Uterus (tissue), 4 donors: Measurements from ENCODE around the gene UROC1. TPM values are rescaled to one million over a fixed set of nuclear protein-coding genes. Genes with fewer than 3 reads are reported as not detected.

Source experiments
- DNase-seq, 2 donors: peaks; one replicate each; pipeline ENCODE4 v3.0.0-alpha.2; 2019 to 2020
- H3K27ac ChIP-seq, 2 donors: fragments of 200-600 bp; sonication (generic); 1 replicate in 1 of 2; 2 replicates in 1 of 2; pipeline ENCODE4 v1.5.1; 2016 to 2018
- H3K27me3 ChIP-seq, 2 donors: fragments of 200-600 bp; sonication (generic); one replicate each; pipeline ENCODE4 v1.5.1; 2018 to 2019; ENCODE audit warnings: control low read depth in 1 of 2
- H3K36me3 ChIP-seq, 2 donors: fragments of 200-600 bp; sonication (generic); one replicate each; pipeline ENCODE4 v1.5.1; 2019; ENCODE audit warnings: control low read depth in 1 of 2
- H3K4me1 ChIP-seq, 2 donors: fragments of 200-600 bp; sonication (generic); one replicate each; pipeline ENCODE4 v1.5.1; 2018 to 2019; ENCODE audit warnings: control low read depth in 1 of 2
- H3K4me3 ChIP-seq, 2 donors: fragments of 200-600 bp; sonication (generic); 1 replicate in 1 of 2; 2 replicates in 1 of 2; pipeline ENCODE4 v1.5.1; 2018 to 2019; ENCODE audit warnings: mild to moderate bottlenecking in 1 of 2
- H3K9me3 ChIP-seq, 2 donors: fragments of 200-600 bp; sonication (generic); one replicate each; pipeline ENCODE4 v1.5.1; 2019; ENCODE audit warnings: control low read depth in 1 of 2
- POLR2A ChIP-seq, 2 donors: fragments of 450-650 bp; IDR thresholded peaks; one replicate each; pipeline ENCODE4 v1.6.1; 2016; ENCODE audit warnings: antibody characterized with exemption in 2 of 2, mild to moderate bottlenecking in 1 of 2, moderate library complexity in 1 of 2
- intact Hi-C: fragments of 100-400 bp; cut with DNase I; formaldehyde crosslinking; loops from one replicate; pipeline ENCODE4 v1.15.1; 2023; ENCODE audit warnings: low total_unique reads
- total RNA-seq, 4 donors: library from RNA; depleted of rRNA in 3 of 4; stranded (reverse); fragments of >200 nt in 3 of 4; gene quantifications; one replicate each; pipeline versions ENCODE4 v1.1.0 to v1.2.4, GENCODE V29; 2014 to 2023
- TF ChIP-seq, protein P1 (sequence below), 4 experiments: fragments of 200-600 bp in 2 of 4; fragments of 450-650 bp in 2 of 4; sonication (generic) in 2 of 4; IDR thresholded peaks; one replicate each; pipeline ENCODE4 v1.5.1; 2016 to 2019; ENCODE audit warnings: antibody characterized with exemption in 4 of 4, mild to moderate bottlenecking in 2 of 4, moderate library complexity in 1 of 4
- donor health status: DM: yes; HTN: yes; CAD: no.

The UROC1 gene
- total RNA-seq, 4 donors from 2014 or later, result 0.07 TPM; not detected in 3

DNA sequence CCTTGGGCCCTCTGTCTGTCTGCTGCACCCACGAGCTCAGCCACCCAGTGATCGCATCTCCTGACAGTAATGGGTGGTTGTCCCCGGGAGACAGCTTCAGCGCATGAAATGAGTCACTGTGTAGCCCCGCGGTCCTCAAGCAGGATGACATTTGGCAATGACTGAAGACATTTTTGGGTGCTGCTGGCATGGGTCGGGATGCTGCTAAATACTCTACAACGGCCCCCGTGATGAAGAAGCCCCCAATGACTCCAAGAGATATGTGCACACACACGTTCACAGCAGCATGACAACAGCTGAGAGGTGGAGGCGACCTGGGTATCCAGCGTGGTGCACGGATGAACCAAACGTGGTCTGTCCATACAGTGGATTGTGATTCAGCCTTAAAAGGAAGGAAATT is 24.5 kb downstream of the UROC1 start:
- Histone ChIP-seq H3K9me3 (no peaks in the 10 kb centered on the region), H3K27ac (no peak overlapping the region), H3K27me3 (no peaks in the 10 kb centered on the region), H3K4me1 (no peaks in the 10 kb centered on the region), H3K36me3 (no peaks in the 10 kb centered on the region), H3K4me3 (no peak overlapping the region)
- no peak for DNase-seq
- TF ChIP-seq POLR2A (IDR thresholded peaks at IDR 0.05), result no peak
- TF ChIP-seq, protein P1, sequence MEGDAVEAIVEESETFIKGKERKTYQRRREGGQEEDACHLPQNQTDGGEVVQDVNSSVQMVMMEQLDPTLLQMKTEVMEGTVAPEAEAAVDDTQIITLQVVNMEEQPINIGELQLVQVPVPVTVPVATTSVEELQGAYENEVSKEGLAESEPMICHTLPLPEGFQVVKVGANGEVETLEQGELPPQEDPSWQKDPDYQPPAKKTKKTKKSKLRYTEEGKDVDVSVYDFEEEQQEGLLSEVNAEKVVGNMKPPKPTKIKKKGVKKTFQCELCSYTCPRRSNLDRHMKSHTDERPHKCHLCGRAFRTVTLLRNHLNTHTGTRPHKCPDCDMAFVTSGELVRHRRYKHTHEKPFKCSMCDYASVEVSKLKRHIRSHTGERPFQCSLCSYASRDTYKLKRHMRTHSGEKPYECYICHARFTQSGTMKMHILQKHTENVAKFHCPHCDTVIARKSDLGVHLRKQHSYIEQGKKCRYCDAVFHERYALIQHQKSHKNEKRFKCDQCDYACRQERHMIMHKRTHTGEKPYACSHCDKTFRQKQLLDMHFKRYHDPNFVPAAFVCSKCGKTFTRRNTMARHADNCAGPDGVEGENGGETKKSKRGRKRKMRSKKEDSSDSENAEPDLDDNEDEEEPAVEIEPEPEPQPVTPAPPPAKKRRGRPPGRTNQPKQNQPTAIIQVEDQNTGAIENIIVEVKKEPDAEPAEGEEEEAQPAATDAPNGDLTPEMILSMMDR (IDR thresholded peaks at IDR 0.05), result no peak
- intact Hi-C loops, result no loop called here

DNA sequence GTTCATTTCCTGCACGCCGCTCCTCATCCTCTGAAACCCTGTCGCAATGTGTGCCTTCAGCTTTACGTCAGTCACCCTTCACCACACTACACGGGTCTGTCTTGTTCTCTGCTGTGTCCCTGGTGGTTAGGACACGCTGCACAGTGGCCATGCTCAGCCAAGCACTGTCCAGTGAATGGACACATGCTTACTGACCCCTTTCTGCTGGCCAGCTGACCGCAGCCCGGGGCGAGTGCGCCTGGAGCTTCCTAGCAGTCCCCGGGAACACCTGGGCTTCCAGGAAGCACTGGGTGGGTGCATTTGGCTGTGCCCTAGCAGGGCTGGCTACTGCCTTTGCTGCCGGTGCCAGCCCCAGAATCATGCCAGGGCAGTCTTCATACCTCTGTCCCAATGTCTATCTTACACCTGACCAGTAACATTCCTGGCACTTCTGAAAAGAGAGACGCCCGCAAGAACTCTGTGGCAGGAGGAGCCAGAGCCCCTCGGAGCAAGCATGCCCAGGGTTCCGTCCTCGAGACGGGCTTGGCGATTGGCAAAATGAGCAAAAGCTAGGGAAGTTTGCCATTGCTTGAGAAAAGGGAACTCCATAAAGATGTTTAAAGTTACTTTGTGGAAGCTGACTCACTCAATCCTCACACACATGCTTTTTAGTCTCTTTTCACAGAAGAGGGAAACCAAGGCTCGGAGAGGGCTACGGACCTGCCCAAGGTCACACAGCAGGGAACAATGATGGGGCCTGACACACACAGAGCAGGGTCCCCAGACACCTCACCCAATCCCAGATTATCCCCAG is 26.2 kb downstream of the UROC1 start:
- Histone ChIP-seq H3K36me3 (no peaks in the 10 kb centered on the region), H3K27me3 (no peaks in the 10 kb centered on the region), H3K4me1 (no peaks in the 10 kb centered on the region), H3K27ac (no peak overlapping the region), H3K9me3 (no peaks in the 10 kb centered on the region), H3K4me3 (no peak overlapping the region)
- intact Hi-C loops, result no loop called here
- TF ChIP-seq POLR2A (IDR thresholded peaks at IDR 0.05), result no peak
- TF ChIP-seq, protein P1 (IDR thresholded peaks at IDR 0.05), result no peak
- no peak for DNase-seq

DNA sequence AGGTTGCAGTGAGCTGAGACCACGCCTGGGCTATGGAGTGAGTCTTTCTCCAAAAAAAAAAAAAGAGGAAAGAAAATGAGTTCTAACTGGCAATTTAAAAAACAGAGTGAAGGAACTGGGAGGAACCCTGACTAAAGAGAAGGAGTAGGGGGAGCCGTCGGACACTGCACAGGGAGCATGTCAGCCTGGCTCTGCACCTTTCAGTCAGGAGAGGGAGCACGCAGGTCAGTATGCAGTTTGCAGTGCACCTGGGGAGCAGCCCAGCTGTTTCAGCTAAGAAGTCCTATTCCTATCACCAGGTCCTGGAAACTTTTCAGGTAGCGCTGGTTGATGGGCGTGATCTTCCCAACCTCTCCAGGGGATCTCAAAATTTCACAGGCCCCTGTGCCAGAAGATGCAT is 27.0 kb downstream of the UROC1 start:
- Histone ChIP-seq H3K27me3 (no peaks in the 10 kb centered on the region), H3K27ac (no peak overlapping the region), H3K4me3 (no peak overlapping the region), H3K9me3 (no peaks in the 10 kb centered on the region), H3K36me3 (no peaks in the 10 kb centered on the region), H3K4me1 (no peaks in the 10 kb centered on the region)
- intact Hi-C loops, result no loop called here
- DNase-seq, result no peak
- TF ChIP-seq, protein P1 (IDR thresholded peaks at IDR 0.05), result no peak
- no peak for TF ChIP-seq POLR2A (IDR thresholded peaks at IDR 0.05)

DNA sequence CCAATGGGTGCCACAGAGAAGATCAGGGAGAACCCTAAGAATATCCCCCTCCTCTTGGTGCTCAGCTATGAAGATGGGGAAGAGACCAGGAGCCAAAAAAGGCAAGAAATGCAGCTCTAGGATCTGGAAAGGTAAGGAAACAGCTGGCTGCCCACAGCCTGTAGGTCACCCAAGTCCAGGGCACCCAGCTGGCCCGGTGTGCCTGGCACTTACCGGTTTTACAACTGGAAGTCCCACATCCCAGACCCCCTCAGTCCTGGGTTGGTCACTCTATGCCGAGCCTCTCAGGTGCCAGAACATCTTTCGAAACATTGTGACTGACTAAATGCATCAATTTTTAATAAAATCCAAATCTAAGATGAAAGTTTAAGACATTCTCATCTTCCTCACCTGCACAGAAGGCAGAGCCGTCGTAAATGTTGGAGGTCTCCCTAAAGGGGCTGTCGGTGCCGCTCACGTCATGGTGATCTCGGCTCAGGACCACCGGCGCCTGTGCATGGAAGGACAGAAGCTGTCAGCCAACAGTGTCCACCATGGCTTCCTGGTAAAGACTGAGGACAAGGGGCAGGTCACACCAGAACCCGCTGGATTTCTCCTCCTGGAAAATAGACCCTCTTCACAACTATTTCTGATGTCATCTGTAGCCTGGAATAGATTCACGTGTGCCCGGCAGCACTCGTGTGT is 28.5 kb downstream of the UROC1 start:
- Histone ChIP-seq H3K36me3 (no peaks in the 10 kb centered on the region), H3K4me3 (no peak overlapping the region), H3K9me3 (no peaks in the 10 kb centered on the region), H3K4me1 (no peaks in the 10 kb centered on the region), H3K27ac (no peak overlapping the region), H3K27me3 (no peaks in the 10 kb centered on the region)
- DNase-seq, result no peak
- intact Hi-C loops, result no loop called here
- TF ChIP-seq POLR2A (IDR thresholded peaks at IDR 0.05), result no peak
- TF ChIP-seq, protein P1 (IDR thresholded peaks at IDR 0.05), result no peak

DNA sequence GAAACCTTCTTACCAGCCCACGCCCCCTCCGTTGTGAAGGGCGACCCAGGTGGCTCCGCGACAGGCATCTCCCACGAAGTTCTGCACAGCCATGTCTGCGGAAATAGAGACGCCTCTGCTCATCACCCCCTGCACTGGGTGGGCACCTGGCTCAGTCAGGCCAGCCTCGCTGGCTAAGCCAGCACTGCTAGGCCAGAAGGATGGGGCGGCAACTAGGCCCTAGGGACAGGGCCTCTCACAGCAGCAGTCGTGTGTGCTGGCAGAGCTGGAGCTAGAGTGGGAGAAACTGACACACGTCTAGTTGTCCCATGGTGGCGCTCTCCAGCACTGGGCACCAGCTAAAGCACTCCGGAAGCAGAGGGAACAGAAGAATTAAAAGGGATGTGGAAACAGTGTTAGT is 29.4 kb downstream of the UROC1 start:
- H3K9me3 ChIP-seq, result no peaks in the 10 kb centered on the region
- no peaks in the 10 kb centered on the region for H3K27me3 ChIP-seq
- no peak overlapping the region for H3K4me3 ChIP-seq
- intact Hi-C loops, result no loop called here
- no peak for DNase-seq
- H3K36me3 ChIP-seq, result no peaks in the 10 kb centered on the region
- no peaks in the 10 kb centered on the region for H3K4me1 ChIP-seq
- no peak for TF ChIP-seq POLR2A (IDR thresholded peaks at IDR 0.05)
- TF ChIP-seq, protein P1 (IDR thresholded peaks at IDR 0.05), result no peak
- H3K27ac ChIP-seq, result no peak overlapping the region
